Keratinocyte (primary cell): ENCODE measurements around the gene KLK11. TPM values are rescaled to one million over a fixed set of nuclear protein-coding genes. Genes with fewer than 3 reads are reported as not detected.
"Not testable (repeated sequence)": the region's sequence is repeated elsewhere in the genome, so short reads cannot be mapped to it uniquely, and the experiment has no call there.

Experiments used
- DNase-seq: peaks from one replicate; pipeline ENCODE4 v3.0.0-alpha.2; 2011; ENCODE audit warnings: low read depth, missing footprints, low spot score
- FAIRE-seq: peaks from 2 replicates; lab custom pipeline; 2011; peaks lifted over from hg19 to GRCh38; lab: Jason Lieb, UNC
- H2AFZ ChIP-seq: 2 replicates; pipeline ENCODE4 v1.6.0; 2012; ENCODE audit warnings: low read length, control low read depth, inconsistent platforms; ENCODE audit not compliant: control insufficient read depth
- H3K27ac ChIP-seq: 2 replicates; pipeline ENCODE4 v1.5.1; 2011; ENCODE audit warnings: low read length; ENCODE audit not compliant: control insufficient read depth, insufficient read depth
- H3K27me3 ChIP-seq: 3 replicates; pipeline ENCODE4 v1.6.0; 2011; ENCODE audit warnings: low read length; ENCODE audit not compliant: control insufficient read depth, insufficient read depth; ENCODE audit errors: extremely low read depth
- H3K36me3 ChIP-seq, 2 experiments: 2 replicates in 1 of 2; 3 replicates in 1 of 2; pipeline ENCODE4 v1.5.1; 2011; ENCODE audit warnings: low read length in 2 of 2, mild to moderate bottlenecking in 1 of 2; ENCODE audit not compliant: control insufficient read depth in 2 of 2, insufficient read depth in 2 of 2; ENCODE audit errors: extremely low read depth in 1 of 2
- H3K4me1 ChIP-seq: 3 replicates; pipeline ENCODE4 v1.5.1; 2011; ENCODE audit warnings: low read length; ENCODE audit not compliant: control insufficient read depth, insufficient read depth; ENCODE audit errors: extremely low read depth
- H3K4me2 ChIP-seq: 3 replicates; pipeline ENCODE4 v1.6.0; 2011; ENCODE audit warnings: low read depth, low read length; ENCODE audit not compliant: control insufficient read depth, insufficient read depth; ENCODE audit errors: extremely low read depth
- H3K4me3 ChIP-seq, 3 experiments: fragments of 200-600 bp in 1 of 3; sonication (generic) in 1 of 3; 2 replicates in 2 of 3; 3 replicates in 1 of 3; pipeline ENCODE4 v1.5.1; 2011 to 2016; ENCODE audit warnings: low read length in 3 of 3, mild to moderate bottlenecking in 3 of 3, control low read depth in 2 of 3, inconsistent platforms in 1 of 3, low read depth in 1 of 3, mixed read lengths in 1 of 3, mixed run types in 1 of 3, moderate library complexity in 1 of 3; ENCODE audit not compliant: control insufficient read depth in 2 of 3, insufficient read depth in 2 of 3; ENCODE audit errors: extremely low read depth in 1 of 3
- H3K79me2 ChIP-seq: 2 replicates; pipeline ENCODE4 v1.6.0; 2012; ENCODE audit warnings: low read length; ENCODE audit not compliant: control insufficient read depth, insufficient read depth
- H3K9ac ChIP-seq: 3 replicates; pipeline ENCODE4 v1.6.0; 2011; ENCODE audit warnings: low read length; ENCODE audit not compliant: control insufficient read depth, insufficient read depth; ENCODE audit errors: extremely low read depth
- H3K9me1 ChIP-seq: 3 replicates; pipeline ENCODE4 v1.6.0; 2011; ENCODE audit warnings: low read length; ENCODE audit not compliant: control insufficient read depth, insufficient read depth; ENCODE audit errors: extremely low read depth
- H3K9me3 ChIP-seq: 2 replicates; pipeline ENCODE4 v1.5.1; 2012; ENCODE audit warnings: low read depth, low read length; ENCODE audit not compliant: control insufficient read depth
- H4K20me1 ChIP-seq: 3 replicates; pipeline ENCODE4 v1.6.0; 2011; ENCODE audit warnings: low read length; ENCODE audit not compliant: control insufficient read depth, insufficient read depth; ENCODE audit errors: extremely low read depth
- EZH2 ChIP-seq: IDR thresholded peaks from one replicate; pipeline ENCODE4 v1.6.1; 2012; ENCODE audit warnings: inconsistent platforms, mild to moderate bottlenecking, low read length, moderate library complexity
- dilution Hi-C: fragments of 300-500 bp; cut with MboI; formaldehyde crosslinking; loops from one replicate; pipeline ENCODE4 v1.7.0; 2020; ENCODE audit warnings: low sequenced_read_pairs; ENCODE audit not compliant: extremely low pct_ligation_motif_present
- polyA plus RNA-seq, 5 experiments: library from polyadenylated mRNA; depleted of rRNA in 3 of 5; stranded (reverse) in 3 of 5; stranded (forward) in 1 of 5; unstranded in 1 of 5; fragments of >200 nt; gene quantifications; 1 replicate in 1 of 5; 2 replicates in 3 of 5; 3 replicates in 1 of 5; pipeline versions ENCODE4 v1.2.1 to v1.2.3, GENCODE V29; 2011 to 2012; ENCODE audit warnings: missing spikeins in 2 of 5, low read depth in 1 of 5, low replicate concordance in 1 of 5
- TF ChIP-seq, protein P1 (sequence below), 3 experiments: IDR thresholded peaks in 1 of 3; conservative IDR thresholded peaks in 1 of 3; optimal IDR thresholded peaks in 1 of 3; 2 replicates in 2 of 3; 3 replicates in 1 of 3; pipeline versions ENCODE3 to v1.5.1; 2011; ENCODE audit warnings: low read length in 3 of 3, mild to moderate bottlenecking in 3 of 3, moderate library complexity in 2 of 3, control low read depth in 1 of 3, inconsistent platforms in 1 of 3; ENCODE audit not compliant: insufficient read depth in 2 of 3; ENCODE audit errors: extremely low read depth in 1 of 3

Gene KLK11
- polyA plus RNA-seq, 1 donor (not counting 4 experiments of a cell fraction or from before 2014, with no cell fraction given) = 18.0 TPM

DNA sequence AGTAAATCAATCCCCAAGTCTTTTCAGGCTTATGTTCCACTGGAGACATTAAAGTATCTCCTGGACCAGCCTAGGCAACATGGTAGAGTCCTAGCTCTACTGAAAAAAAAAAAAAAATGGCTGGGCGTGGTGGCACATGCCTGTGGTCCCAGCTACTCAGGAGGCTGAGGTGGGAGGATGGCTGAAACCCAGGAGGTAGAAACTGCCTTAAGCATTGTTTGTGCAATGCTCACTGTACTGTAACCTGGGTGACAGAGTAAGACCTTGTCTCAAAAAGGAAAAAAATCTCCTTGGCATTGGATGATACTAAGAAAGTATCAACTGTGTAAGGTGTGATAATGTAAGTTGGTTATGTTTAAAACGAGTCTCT, 33.8 kb downstream of the KLK11 start:
- peaks cover 0 to 2% of the 10 kb centered on the region in 2 experiments for H3K36me3 ChIP-seq
- H3K9ac ChIP-seq = peak overlapping the region; percentile 35
- TF ChIP-seq, protein P1, sequence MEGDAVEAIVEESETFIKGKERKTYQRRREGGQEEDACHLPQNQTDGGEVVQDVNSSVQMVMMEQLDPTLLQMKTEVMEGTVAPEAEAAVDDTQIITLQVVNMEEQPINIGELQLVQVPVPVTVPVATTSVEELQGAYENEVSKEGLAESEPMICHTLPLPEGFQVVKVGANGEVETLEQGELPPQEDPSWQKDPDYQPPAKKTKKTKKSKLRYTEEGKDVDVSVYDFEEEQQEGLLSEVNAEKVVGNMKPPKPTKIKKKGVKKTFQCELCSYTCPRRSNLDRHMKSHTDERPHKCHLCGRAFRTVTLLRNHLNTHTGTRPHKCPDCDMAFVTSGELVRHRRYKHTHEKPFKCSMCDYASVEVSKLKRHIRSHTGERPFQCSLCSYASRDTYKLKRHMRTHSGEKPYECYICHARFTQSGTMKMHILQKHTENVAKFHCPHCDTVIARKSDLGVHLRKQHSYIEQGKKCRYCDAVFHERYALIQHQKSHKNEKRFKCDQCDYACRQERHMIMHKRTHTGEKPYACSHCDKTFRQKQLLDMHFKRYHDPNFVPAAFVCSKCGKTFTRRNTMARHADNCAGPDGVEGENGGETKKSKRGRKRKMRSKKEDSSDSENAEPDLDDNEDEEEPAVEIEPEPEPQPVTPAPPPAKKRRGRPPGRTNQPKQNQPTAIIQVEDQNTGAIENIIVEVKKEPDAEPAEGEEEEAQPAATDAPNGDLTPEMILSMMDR (optimal IDR thresholded peaks at IDR 0.05 in 1 of 3, IDR thresholded peaks at IDR 0.05 in 1 of 3, conservative IDR thresholded peaks at IDR 0.05 in 1 of 3; ENCODE audit: extremely low read depth in 1 of 3, insufficient read depth in 2 of 3, low read length in 3 of 3) = no peak
- no peak for TF ChIP-seq EZH2
- H3K4me3 ChIP-seq = peak overlapping the region in 1 of 3 experiments; percentile 16
- peak overlapping the region; percentile 73 for H3K27ac ChIP-seq
- dilution Hi-C loops = no loop called here
- H3K9me1 ChIP-seq = no peaks in the 10 kb centered on the region
- H4K20me1 ChIP-seq = no peaks in the 10 kb centered on the region
- H3K27me3 ChIP-seq = no peaks in the 10 kb centered on the region
- H3K4me1 ChIP-seq = peaks cover 19% of the 10 kb centered on the region
- H2AFZ ChIP-seq = peak overlapping the region; percentile 71
- H3K79me2 ChIP-seq = no peaks in the 10 kb centered on the region
- peak overlapping the region; percentile 58 for H3K4me2 ChIP-seq
- DNase-seq = no peak
- H3K9me3 ChIP-seq = no peaks in the 10 kb centered on the region
- FAIRE-seq = peak; percentile 34

GRCh38 chr19:50984416-50984815, 42.0 kb downstream of the KLK11 start:
- peaks cover 12% of the 10 kb centered on the region for H3K27me3 ChIP-seq
- H3K4me2 ChIP-seq, H3K9me1 ChIP-seq, H3K27ac ChIP-seq, H4K20me1 ChIP-seq, H3K9ac ChIP-seq, FAIRE-seq, H2AFZ ChIP-seq, DNase-seq, H3K9me3 ChIP-seq, H3K79me2 ChIP-seq, H3K4me1 ChIP-seq, H3K4me3 ChIP-seq, dilution Hi-C loops, H3K36me3 ChIP-seq: not testable (repeated sequence)

DNA sequence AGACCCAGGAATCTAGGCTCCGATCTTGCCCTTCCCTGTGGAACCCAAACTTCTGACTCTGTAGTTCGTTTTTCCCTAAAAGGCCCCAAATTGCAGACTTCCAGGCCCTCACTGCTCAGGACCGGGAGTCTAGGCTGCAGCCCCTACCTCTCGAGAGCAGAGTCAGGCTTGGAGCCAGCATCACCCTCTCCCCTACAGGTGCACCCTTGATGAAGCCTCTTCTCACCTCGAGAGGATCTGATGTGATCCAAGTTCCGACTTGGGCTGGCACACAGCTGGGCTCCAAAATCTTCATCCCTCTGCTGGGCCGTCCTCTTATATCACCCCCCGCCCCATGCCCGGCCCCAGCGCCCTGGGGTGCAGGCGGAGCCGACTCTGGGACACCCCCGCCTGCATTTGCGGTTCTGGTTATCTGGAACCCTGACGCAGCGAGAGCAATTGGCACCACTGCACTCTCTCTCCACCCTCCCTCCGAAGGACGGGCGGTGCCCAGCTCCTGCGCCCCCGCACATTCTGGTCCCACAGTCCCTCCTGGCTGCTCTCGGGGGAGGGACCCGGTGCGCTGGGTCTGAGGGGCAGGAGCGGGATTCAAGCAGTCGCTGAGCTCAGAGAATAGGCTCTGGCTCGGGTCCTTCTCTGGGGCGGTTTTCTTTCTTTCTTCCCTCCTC, 42.7 kb downstream of the KLK11 start, which contains the start of gene KLK7:
KLK7 (minus strand) TSS at position 293 of the 668 bp plus-strand sequence. CDS start 1,518 bp downstream, outside the sequence.
- Histone ChIP-seq H4K20me1 (no peaks in the 10 kb centered on the region), H2AFZ (peak within 1 kb of the TSS; percentile 70), H3K27me3 (peaks cover 12% of the 10 kb centered on the region), H3K4me3 (peak within 1 kb of the TSS in 2 of 3 experiments; percentile 20 to 31), H3K36me3 (no peaks in the 10 kb centered on the region), H3K9me1 (no peaks in the 10 kb centered on the region), H3K9me3 (no peaks in the 10 kb centered on the region), H3K4me2 (peak within 1 kb of the TSS; percentile 62), H3K79me2 (no peaks in the 10 kb centered on the region), H3K4me1 (peaks cover 8% of the 10 kb centered on the region), H3K27ac (no peak within 1 kb of the TSS), H3K9ac (peak within 1 kb of the TSS; percentile 44)
- no peak for FAIRE-seq
- TF ChIP-seq EZH2 = no peak
- TF ChIP-seq, protein P1 (optimal IDR thresholded peaks at IDR 0.05 in 1 of 3, IDR thresholded peaks at IDR 0.05 in 1 of 3, conservative IDR thresholded peaks at IDR 0.05 in 1 of 3; ENCODE audit: extremely low read depth in 1 of 3, insufficient read depth in 2 of 3, low read length in 3 of 3) = no peak
- dilution Hi-C loops = no loop called here
- DNase-seq = no peak
